ENCODE results near the gene RIN3. TPM values are rescaled to one million over a fixed set of nuclear protein-coding genes. Genes with fewer than 3 reads are reported as not detected.

Gene RIN3
- total RNA-seq, 1 donor, result 7.2 TPM

DNA sequence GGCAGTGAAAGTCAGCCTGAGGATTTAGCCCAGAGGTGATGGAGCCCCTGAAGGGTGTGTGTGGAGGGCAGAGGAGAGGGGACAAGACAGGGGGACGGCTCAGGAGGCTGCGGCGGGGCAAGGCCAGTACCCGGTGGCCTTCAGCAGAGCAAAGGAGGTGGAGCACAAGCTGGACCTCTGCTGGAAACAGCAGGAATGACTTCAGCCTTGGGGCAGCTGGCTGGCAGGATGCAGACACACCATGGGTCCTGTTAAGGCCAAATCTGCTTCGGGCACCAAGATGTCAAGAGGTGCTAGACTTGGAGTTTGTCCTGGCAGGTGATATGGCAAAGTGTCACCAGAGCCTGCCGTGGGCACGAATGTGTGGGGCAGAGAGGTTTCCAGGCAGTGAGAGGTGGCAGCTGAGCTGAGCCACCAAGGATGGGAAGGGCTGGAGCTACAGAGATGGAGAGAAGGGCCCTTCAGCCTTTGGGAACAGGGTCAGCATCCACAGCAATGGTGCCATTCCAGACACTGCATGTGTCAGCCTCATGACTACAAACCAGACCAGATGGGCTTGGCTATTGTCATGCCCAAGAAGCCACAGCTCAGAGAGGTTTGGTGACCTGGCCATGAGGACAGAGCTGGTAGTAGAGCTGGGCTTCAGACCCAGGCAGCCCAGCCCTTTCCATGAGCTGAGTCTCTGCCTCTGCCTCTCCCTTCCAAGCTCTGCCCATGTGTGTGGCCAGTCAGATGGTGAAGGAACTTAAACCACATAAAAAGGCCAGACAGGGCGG is 142.9 kb downstream of the RIN3 start:
- no peak overlapping the region for H3K4me3 ChIP-seq (ENCODE audit: low read depth, low read length)
- DNase-seq (ENCODE audit: low read depth), result no peak
- TF ChIP-seq, protein P1, sequence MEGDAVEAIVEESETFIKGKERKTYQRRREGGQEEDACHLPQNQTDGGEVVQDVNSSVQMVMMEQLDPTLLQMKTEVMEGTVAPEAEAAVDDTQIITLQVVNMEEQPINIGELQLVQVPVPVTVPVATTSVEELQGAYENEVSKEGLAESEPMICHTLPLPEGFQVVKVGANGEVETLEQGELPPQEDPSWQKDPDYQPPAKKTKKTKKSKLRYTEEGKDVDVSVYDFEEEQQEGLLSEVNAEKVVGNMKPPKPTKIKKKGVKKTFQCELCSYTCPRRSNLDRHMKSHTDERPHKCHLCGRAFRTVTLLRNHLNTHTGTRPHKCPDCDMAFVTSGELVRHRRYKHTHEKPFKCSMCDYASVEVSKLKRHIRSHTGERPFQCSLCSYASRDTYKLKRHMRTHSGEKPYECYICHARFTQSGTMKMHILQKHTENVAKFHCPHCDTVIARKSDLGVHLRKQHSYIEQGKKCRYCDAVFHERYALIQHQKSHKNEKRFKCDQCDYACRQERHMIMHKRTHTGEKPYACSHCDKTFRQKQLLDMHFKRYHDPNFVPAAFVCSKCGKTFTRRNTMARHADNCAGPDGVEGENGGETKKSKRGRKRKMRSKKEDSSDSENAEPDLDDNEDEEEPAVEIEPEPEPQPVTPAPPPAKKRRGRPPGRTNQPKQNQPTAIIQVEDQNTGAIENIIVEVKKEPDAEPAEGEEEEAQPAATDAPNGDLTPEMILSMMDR (IDR thresholded peaks at IDR 0.05; ENCODE audit: insufficient read depth, low read length), result no peak

DNA sequence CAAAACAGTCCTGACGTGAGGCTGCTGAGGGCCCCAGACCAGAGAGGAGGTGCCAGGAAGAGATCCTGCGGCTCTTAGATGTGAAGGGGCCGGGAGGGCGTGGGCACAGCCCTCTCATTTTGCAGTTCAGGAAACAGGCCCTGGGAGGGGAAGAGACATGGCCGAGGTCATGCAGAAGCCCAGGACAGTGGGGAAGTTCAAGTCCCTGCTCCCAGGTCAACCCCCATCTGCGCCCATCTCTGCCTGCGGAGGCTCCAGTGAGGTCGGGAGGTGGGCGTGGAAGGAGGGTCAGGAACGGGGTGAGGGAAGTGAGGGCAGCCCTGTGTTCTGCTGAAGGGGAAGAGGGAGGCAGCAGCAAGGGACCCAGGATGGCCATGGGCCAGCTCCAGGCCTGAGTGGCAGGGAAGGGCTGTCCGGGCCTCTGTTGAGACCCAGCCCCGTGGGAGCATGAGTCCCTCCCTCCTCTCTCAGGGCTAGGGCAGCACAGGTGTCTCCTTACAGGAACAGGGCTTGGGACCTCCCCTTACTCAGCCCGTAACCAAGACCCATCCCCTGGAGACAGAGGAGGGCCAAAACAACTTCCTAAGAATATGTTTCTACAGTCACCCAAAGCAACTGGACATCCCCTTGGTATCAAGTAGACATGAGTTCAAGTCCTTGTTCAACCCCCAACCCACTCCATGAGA is 144.0 kb downstream of the RIN3 start:
- no peak overlapping the region for H3K4me3 ChIP-seq (ENCODE audit: low read depth, low read length)
- DNase-seq (ENCODE audit: low read depth), result no peak
- TF ChIP-seq, protein P1 (IDR thresholded peaks at IDR 0.05; ENCODE audit: insufficient read depth, low read length), result no peak

DNA sequence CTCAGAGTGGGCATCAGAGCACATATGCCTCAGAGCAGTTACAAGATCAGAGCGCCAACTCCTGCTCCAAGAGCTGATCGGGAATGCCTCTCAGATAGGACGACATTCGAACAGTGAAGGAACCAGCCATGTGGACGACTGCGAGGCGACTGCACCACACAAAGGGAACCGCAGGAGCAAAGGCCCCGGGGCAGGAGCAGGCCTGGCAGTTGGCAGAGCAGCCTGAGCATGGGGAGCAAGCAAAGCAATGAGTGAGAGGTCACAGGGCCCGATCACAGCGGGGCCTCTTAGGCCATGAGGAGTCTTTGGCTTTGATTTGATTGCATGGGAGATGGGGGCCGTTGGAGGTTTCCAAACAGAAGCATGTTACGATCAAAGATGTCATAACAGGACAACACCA is 144.6 kb downstream of the RIN3 start:
- DNase-seq (ENCODE audit: low read depth), result no peak
- H3K4me3 ChIP-seq (ENCODE audit: low read depth, low read length), result no peak overlapping the region
- TF ChIP-seq, protein P1 (IDR thresholded peaks at IDR 0.05; ENCODE audit: insufficient read depth, low read length), result no peak

GRCh38 chr14:92658684-92659083 is 145.1 kb downstream of the RIN3 start:
- H3K4me3 ChIP-seq (ENCODE audit: low read depth, low read length), result no peak overlapping the region
- DNase-seq (ENCODE audit: low read depth), result no peak
- TF ChIP-seq, protein P1 (IDR thresholded peaks at IDR 0.05; ENCODE audit: insufficient read depth, low read length), result no peak

DNA sequence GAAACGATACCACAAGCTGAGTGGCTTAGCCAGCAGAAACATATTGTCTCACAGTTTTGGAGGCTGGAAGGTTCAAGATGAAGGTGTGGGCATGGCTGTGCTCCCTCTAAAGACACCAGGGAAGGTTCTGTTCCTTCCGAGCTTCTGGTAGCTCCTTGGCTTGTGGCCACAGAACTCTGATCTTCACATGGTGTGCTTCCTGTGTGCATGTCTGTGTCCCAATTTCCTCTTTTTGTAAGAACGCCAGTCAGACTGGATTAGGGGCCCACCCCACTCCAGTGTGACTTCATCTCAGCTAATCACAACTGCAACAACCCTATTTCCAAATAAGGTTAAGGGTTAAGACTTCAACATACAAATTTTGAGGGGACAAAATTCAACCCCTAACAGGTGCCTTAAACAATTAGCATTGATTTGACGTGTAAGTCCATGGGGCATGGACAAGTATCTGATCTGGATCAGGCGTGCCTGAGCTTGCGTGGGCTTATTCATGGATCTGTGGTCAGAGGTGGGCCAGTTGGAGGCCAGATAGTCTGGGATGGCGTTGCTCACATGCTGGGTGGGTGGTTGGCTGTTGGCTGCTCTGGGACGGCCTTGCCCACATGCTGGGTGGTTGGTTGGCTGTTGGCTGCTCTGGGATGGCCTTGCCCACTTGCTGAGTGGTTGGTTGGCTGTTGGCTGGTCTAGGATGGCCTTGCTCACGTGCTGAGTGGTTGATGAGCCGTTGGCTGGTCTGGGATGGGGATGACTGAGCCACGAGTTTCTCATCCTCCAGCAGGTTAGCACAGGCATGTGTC is 146.4 kb downstream of the RIN3 start:
- no peak overlapping the region for H3K4me3 ChIP-seq (ENCODE audit: low read depth, low read length)
- DNase-seq (ENCODE audit: low read depth), result no peak
- TF ChIP-seq, protein P1 (IDR thresholded peaks at IDR 0.05; ENCODE audit: insufficient read depth, low read length), result no peak

DNA sequence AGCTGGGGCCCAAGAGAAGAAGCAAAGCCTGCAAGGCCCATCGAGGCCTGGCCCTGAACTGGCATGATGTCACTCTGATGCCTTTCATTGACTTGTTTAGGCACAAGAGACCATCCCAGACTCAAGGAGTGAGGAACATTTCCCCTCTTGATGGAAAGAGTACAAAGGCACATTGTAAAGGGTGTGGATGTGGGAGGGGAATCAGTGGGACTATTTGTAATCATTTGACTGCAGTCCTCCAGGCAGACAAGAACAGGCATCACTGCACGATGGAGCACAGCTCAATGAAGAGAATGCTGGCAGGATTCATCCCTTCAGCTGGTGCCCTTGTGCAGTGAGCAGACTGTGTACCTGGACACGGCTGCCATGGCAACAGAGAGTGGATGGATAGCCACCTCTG is 147.0 kb downstream of the RIN3 start:
- no peak for DNase-seq (ENCODE audit: low read depth)
- TF ChIP-seq, protein P1 (IDR thresholded peaks at IDR 0.05; ENCODE audit: insufficient read depth, low read length), result no peak
- no peak overlapping the region for H3K4me3 ChIP-seq (ENCODE audit: low read depth, low read length)
